ENCODE results near the gene EID3. TPM values are rescaled to one million over a fixed set of nuclear protein-coding genes. Genes with fewer than 3 reads are reported as not detected.

Gene EID3
- total and polyA plus RNA-seq, 2 of the 8 experiments (the other 6 are each of a cell fraction or from before 2014, with no cell fraction given): 1.2 to 2.8 TPM

- no peak overlapping the region for H3K4me2 ChIP-seq (ENCODE audit: insufficient read depth in 1 of 2, low read depth in 2 of 2, low read length in 2 of 2)
- CTCF ChIA-PET (ENCODE audit: partially characterized antibody): interaction anchor here (2.9 kb wide), 1 partner anchor 11 kb away, joined by 7 read pairs; no protein-coding TSS in a partner anchor
- H3K18ac ChIP-seq (ENCODE audit: extremely low read depth, low read length): no peak overlapping the region
- H2BK120ac ChIP-seq (replicated peaks; ENCODE audit: low read depth, low read length): no peak overlapping the region
- H3K36me3 ChIP-seq (ENCODE audit: control insufficient read depth in 2 of 4, insufficient read depth in 4 of 4, low read length in 3 of 4): peaks cover 0 to 17% (median 0%) of the 10 kb centered on the region in 4 experiments; a peak in 2 of 8 replicates
- H2BK20ac ChIP-seq (ENCODE audit: low read length): no peak overlapping the region
- H3K9me3 ChIP-seq (ENCODE audit: insufficient read depth in 2 of 2, low read depth in 1 of 2, low read length in 1 of 2): no peaks in the 10 kb centered on the region
- no peak overlapping the region for H2AK5ac ChIP-seq (ENCODE audit: low read depth, low read length)
- H3K14ac ChIP-seq (ENCODE audit: insufficient read length): no peak overlapping the region
- no peak overlapping the region for H3K56ac ChIP-seq (replicated peaks; ENCODE audit: insufficient read length, low read depth, low read length)
- H3K79me2 ChIP-seq (ENCODE audit: control insufficient read depth in 1 of 2, insufficient read depth in 2 of 2, low read length in 2 of 2): peaks cover 3 to 78% of the 10 kb centered on the region in 2 experiments
- no peak overlapping the region for H4K8ac ChIP-seq (ENCODE audit: extremely low read depth, insufficient read depth, low read length)
- H3K79me1 ChIP-seq (ENCODE audit: low read depth, low read length): peaks cover 14% of the 10 kb centered on the region
- no peak overlapping the region for H2BK15ac ChIP-seq (ENCODE audit: low read length)
- DNase-seq (ENCODE audit: low read depth in 1 of 2, low spot score in 2 of 2): no peak
- H2BK5ac ChIP-seq (ENCODE audit: low read depth, low read length): no peak overlapping the region
- POLR2A ChIA-PET (ENCODE audit: partially characterized antibody): interaction anchor here (0.6 kb wide), 2 partner anchors 63 to 86 kb away, joined by 4 read pairs; no protein-coding TSS in a partner anchor
- no peak overlapping the region for H2AFZ ChIP-seq (ENCODE audit: low read length)
- H3K4me1 ChIP-seq (replicated peaks in 1 of 4; ENCODE audit: control insufficient read depth in 3 of 4, insufficient read depth in 4 of 4, low read length in 3 of 4): peaks cover 7 to 15% (median 9%) of the 10 kb centered on the region in 4 experiments
- FAIRE-seq: no peak
- no peak overlapping the region for H4K91ac ChIP-seq (replicated peaks; ENCODE audit: insufficient read length, low read length)
- H3K27ac ChIP-seq (ENCODE audit: low read depth, low read length): no peak overlapping the region
- H3K9ac ChIP-seq (replicated peaks in 1 of 4; ENCODE audit: extremely low read depth in 1 of 4, low read depth in 3 of 4, low read length in 3 of 4): no peak overlapping the region
- peaks cover 10 to 13% of the 10 kb centered on the region in 2 experiments for H4K20me1 ChIP-seq (replicated peaks in 1 of 2; ENCODE audit: control insufficient read depth in 1 of 2, insufficient read depth in 2 of 2, low read length in 2 of 2)
- H3K4ac ChIP-seq (replicated peaks; ENCODE audit: insufficient read length, low read depth, low read length): no peak overlapping the region
- H4K5ac ChIP-seq (ENCODE audit: insufficient read length, low read depth, low read length): no peak overlapping the region
- H2BK12ac ChIP-seq (ENCODE audit: low read depth, low read length): no peak overlapping the region
- H3K27me3 ChIP-seq (replicated peaks in 1 of 4; ENCODE audit: control insufficient read depth in 3 of 4, extremely low read depth in 1 of 4, insufficient read depth in 3 of 4, low read length in 3 of 4): no peaks in the 10 kb centered on the region; a peak in 1 of 7 replicates
- H3K4me3 ChIP-seq (ENCODE audit: extremely low read depth in 1 of 4, insufficient read depth in 2 of 4, low read depth in 3 of 4, low read length in 4 of 4): no peak overlapping the region
- 96% methylated on average over 2 of the region's 2 CpGs; no CpG with 5 or more reads in 1 of the 2 experiments for WGBS, 2 experiments (ENCODE audit: extremely low coverage in 1 of 2, insufficient coverage in 1 of 2, insufficient read length in 1 of 2, insufficient replicate concordance in 2 of 2, low coverage in 1 of 2, low lambda C conversion rate in 2 of 2, missing lambda C conversion rate in 1 of 2)
- H3K23ac ChIP-seq (ENCODE audit: insufficient read length): no peak overlapping the region
- H3K23me2 ChIP-seq (ENCODE audit: low read depth, low read length): peaks cover 8% of the 10 kb centered on the region; the same call in 1 of the 2 replicates
Measured at GRCh38 chr12:104305349-104305748, 1.8 kb downstream of the EID3 start.
